Calu3 (cell line): Measurements from ENCODE around the gene C2orf68. TPM values are rescaled to one million over a fixed set of nuclear protein-coding genes. Genes with fewer than 3 reads are reported as not detected.
A peak's percentile ranks its signal among the peaks of the same experiment; 100 is the strongest.
"Not testable (repeated sequence)": the region's sequence is repeated elsewhere in the genome, so short reads cannot be mapped to it uniquely, and the experiment has no call there.

ENCODE experiments used
- BruUV-seq: library from RNA; stranded (reverse); fragments of 400-500 nt; replicated peaks from 2 replicates; lab custom pipeline; 2021; lab: Mats Ljungman, UMichigan
- CTCF ChIA-PET: fragments of 300-600 bp; sonication (Branson Sonifier 250); formaldehyde crosslinking; loops from one replicate; lab custom pipeline; 2022; ENCODE audit warnings: antibody characterized with exemption; lab: Charles Lee
- DNase-seq: peaks from one replicate; pipeline ENCODE4 v3.0.0; 2022
- H3K27ac Mint-ChIP-seq: one replicate; pipeline ENCODE4 v1.8.0; 2022; ENCODE audit warnings: mixed read lengths; ENCODE audit not compliant: unreplicated experiment
- H3K27me3 Mint-ChIP-seq: one replicate; pipeline ENCODE4 v1.8.0; 2022; ENCODE audit warnings: mixed read lengths; ENCODE audit not compliant: unreplicated experiment
- H3K36me3 Mint-ChIP-seq: one replicate; pipeline ENCODE4 v1.8.0; 2022; ENCODE audit warnings: mild to moderate bottlenecking, moderate library complexity, mixed read lengths; ENCODE audit not compliant: insufficient read depth, unreplicated experiment
- H3K4me1 Mint-ChIP-seq: one replicate; pipeline ENCODE4 v1.8.0; 2022; ENCODE audit warnings: mild to moderate bottlenecking, low read depth, mixed read lengths; ENCODE audit not compliant: unreplicated experiment
- H3K4me3 Mint-ChIP-seq: one replicate; pipeline ENCODE4 v1.8.0; 2022; ENCODE audit warnings: mild to moderate bottlenecking, low read depth, moderate library complexity, mixed read lengths; ENCODE audit not compliant: unreplicated experiment
- H3K9me3 Mint-ChIP-seq: one replicate; pipeline ENCODE4 v1.8.0; 2022; ENCODE audit warnings: low read depth, mixed read lengths; ENCODE audit not compliant: unreplicated experiment
- CTCF ChIP-seq: fragments of 200-600 bp; IDR thresholded peaks from one replicate; pipeline ENCODE4 v1.8.0; 2022; ENCODE audit warnings: antibody characterized with exemption; ENCODE audit not compliant: unreplicated experiment
- intact Hi-C: fragments of 100-400 bp; cut with micrococcal nuclease; formaldehyde crosslinking; loops from one replicate; pipeline ENCODE4 v1.10.0; 2022; ENCODE audit not compliant: unreplicated experiment
- total RNA-seq: library from RNA; stranded (reverse); gene quantifications from 2 replicates; pipeline ENCODE4 v1.2.3, GENCODE V29; 2022

C2orf68 gene
- total RNA-seq, 1 experiment from 2014 or later: 39.2 TPM

GRCh38 chr2:85596026-85596333 is 15.9 kb downstream of the C2orf68 start:
- DNase-seq: no peak
- Mint-ChIP-seq H3K4me1 (peaks cover 6% of the 10 kb centered on the region), H3K27me3 (no peaks in the 10 kb centered on the region), H3K9me3 (no peaks in the 10 kb centered on the region), H3K4me3 (peak overlapping the region; percentile 98), H3K27ac (peak overlapping the region; percentile 97), H3K36me3 (peaks cover 47% of the 10 kb centered on the region)
- no TSS peak for BruUV-seq
- CTCF ChIA-PET: interaction anchor here (0.6 to 2.7 kb wide), 6 partner anchors 8 to 158 kb away, joined by 3 to 11 read pairs (median 4); partner anchors contain the start of gene VAMP8
- TF ChIP-seq CTCF: no peak
- intact Hi-C loops: no loop called here

GRCh38 chr2:85595301-85596025 is 16.4 kb downstream of the C2orf68 start, which contains the start of gene RNF181:
TSS of gene RNF181 (plus strand) at chr2:85595745. CDS start at chr2:85595764, 19 bp downstream.
- DNase-seq: peak; percentile 93
- no peaks in the 10 kb centered on the region for H3K9me3 Mint-ChIP-seq
- H3K4me1 Mint-ChIP-seq: peaks cover 11% of the 10 kb centered on the region
- no TSS peak for BruUV-seq
- TF ChIP-seq CTCF: no peak
- intact Hi-C loops: no loop called here
- CTCF ChIA-PET: interaction anchor here (0.6 to 2.7 kb wide), 9 partner anchors 8 to 158 kb away, joined by 3 to 11 read pairs (median 4); partner anchors contain the start of gene VAMP8
- peak within 1 kb of the TSS; percentile 97 for H3K27ac Mint-ChIP-seq
- peak within 1 kb of the TSS; percentile 98 for H3K4me3 Mint-ChIP-seq
- H3K36me3 Mint-ChIP-seq: peaks cover 42% of the 10 kb centered on the region
- no peaks in the 10 kb centered on the region for H3K27me3 Mint-ChIP-seq

GRCh38 chr2:85594715-85595300 is 17.1 kb downstream of the C2orf68 start:
- Mint-ChIP-seq H3K4me1 (peaks cover 17% of the 10 kb centered on the region), H3K27me3 (no peaks in the 10 kb centered on the region), H3K27ac (peak overlapping the region; percentile 97), H3K9me3 (no peaks in the 10 kb centered on the region), H3K36me3 (peaks cover 36% of the 10 kb centered on the region), H3K4me3 (peak overlapping the region; percentile 98)
- BruUV-seq: TSS peak; percentile 91
- no peak for TF ChIP-seq CTCF
- CTCF ChIA-PET: interaction anchor here (0.6 to 2.7 kb wide), 9 partner anchors 7 to 568 kb away, joined by 3 to 11 read pairs (median 4); partner anchors contain the start of gene VAMP8
- no peak for DNase-seq
- intact Hi-C loops: no loop called here

GRCh38 chr2:85593023-85593422 is 18.8 kb downstream of the C2orf68 start:
- CTCF ChIA-PET: interaction anchor here (0.9 kb wide), 1 partner anchor 8 kb away, joined by 4 read pairs; no protein-coding TSS in a partner anchor
- BruUV-seq: no TSS peak
- Mint-ChIP-seq H3K9me3 (no peaks in the 10 kb centered on the region), H3K27ac (no peak overlapping the region), H3K27me3 (no peaks in the 10 kb centered on the region), H3K36me3 (peaks cover 31% of the 10 kb centered on the region), H3K4me3 (no peak overlapping the region), H3K4me1 (peaks cover 18% of the 10 kb centered on the region)
- no peak for DNase-seq
- TF ChIP-seq CTCF: no peak
- intact Hi-C loops: no loop called here

- DNase-seq, H3K4me3 Mint-ChIP-seq, H3K27ac Mint-ChIP-seq, intact Hi-C loops, BruUV-seq, H3K27me3 Mint-ChIP-seq, H3K9me3 Mint-ChIP-seq, CTCF ChIA-PET: not testable (repeated sequence)
- Mint-ChIP-seq H3K36me3 (peaks cover 31% of the 10 kb centered on the region), H3K4me1 (peaks cover 18% of the 10 kb centered on the region)
Measured at GRCh38 chr2:85592299-85592698, 19.6 kb downstream of the C2orf68 start.
